Measurements from ENCODE around the gene YBX1.
"Not testable (repeated sequence)": the region's sequence is repeated elsewhere in the genome, so short reads cannot be mapped to it uniquely, and the experiment has no call there.

Gene YBX1

DNA sequence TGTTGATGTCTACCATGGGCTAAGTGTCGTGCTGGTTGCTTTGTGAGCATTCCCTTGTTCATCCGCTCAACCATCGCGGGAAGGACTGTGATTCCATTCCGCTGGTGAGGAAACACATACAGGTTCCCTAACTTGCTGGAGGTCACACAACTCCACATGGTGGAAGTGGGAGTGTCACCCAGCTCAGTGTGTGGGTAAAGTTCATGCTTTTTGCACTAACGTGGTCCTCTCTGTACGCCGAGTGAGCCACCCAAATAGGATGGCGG, 61.9 kb downstream of the YBX1 start:
- H3K27me3 ChIP-seq (ENCODE audit: control insufficient read depth, insufficient read depth, low read length) = no peaks in the 10 kb centered on the region
- no peaks in the 10 kb centered on the region for H3K9me3 ChIP-seq (ENCODE audit: control insufficient read depth, low read depth, low read length)
- H3K36me3 ChIP-seq (ENCODE audit: control insufficient read depth, low read depth, low read length) = peaks cover 19% of the 10 kb centered on the region
- H3K27ac ChIP-seq (ENCODE audit: low read length) = no peak overlapping the region
- H3K4me1 ChIP-seq (ENCODE audit: control insufficient read depth, low read depth, low read length) = peaks cover 16% of the 10 kb centered on the region
- H3K4me3 ChIP-seq (ENCODE audit: low read length) = no peak overlapping the region
- H3K9ac ChIP-seq (ENCODE audit: low read length) = no peak overlapping the region

DNA sequence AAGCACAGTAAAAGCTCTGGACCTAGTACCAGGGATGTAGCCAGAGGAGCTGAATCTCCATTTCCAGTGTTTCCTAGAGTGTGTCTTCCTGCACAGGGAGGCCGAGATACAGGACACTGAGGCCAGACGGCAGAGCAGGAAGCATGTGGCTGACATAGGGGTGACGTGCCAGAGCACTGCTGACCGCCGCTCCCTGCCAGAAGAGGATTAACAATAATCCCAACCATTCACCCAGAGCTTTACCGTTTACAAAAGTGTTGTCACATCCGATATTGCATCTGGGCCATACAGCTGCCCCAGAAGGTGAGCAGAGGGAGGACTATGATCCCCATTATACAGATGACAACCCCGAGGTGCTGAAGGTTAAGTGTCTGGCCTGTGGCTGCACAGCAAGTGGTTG, 63.6 kb downstream of the YBX1 start:
- Histone ChIP-seq H3K27ac (ENCODE audit: low read length) (no peak overlapping the region), H3K36me3 (ENCODE audit: control insufficient read depth, low read depth, low read length) (peaks cover 31% of the 10 kb centered on the region), H3K9me3 (ENCODE audit: control insufficient read depth, low read depth, low read length) (no peaks in the 10 kb centered on the region), H3K27me3 (ENCODE audit: control insufficient read depth, insufficient read depth, low read length) (no peaks in the 10 kb centered on the region), H3K4me3 (ENCODE audit: low read length) (no peak overlapping the region), H3K9ac (ENCODE audit: low read length) (no peak overlapping the region), H3K4me1 (ENCODE audit: control insufficient read depth, low read depth, low read length) (peaks cover 5% of the 10 kb centered on the region)

DNA sequence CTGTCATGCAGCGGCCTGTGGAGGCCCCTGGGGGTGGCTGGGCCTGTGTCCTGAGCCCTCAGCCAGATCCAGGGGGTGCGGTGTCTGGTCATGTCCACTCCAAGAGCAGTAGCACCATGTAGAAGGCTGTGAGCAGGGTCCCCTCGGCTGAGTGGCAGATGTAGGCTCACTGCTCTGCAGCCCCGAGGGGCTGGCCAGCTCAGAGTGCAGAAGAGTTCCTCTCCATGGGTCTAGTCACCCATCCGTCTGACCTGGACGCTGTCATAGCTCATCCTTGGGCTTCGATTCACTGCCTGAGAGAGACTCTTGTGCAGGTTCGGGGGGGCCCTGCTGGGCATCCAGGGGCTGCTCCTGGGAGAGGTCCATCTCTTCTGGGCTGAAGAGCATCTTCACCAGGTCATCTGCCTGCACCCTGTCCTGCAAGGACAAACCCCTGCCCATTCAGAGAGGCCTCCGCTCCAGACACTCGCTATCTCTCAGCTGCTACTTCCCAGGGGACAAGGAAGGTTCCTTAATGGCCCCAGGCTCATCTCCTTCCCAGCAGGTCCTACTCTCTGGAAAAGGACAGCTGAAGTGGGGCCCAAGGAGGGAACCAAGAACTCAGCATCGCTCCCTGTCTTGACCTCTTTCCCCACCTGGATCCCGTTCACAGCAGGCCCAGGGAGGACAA, 64.4 kb downstream of the YBX1 start:
- Histone ChIP-seq H3K4me3 (ENCODE audit: low read length) (no peak overlapping the region), H3K9me3 (ENCODE audit: control insufficient read depth, low read depth, low read length) (no peaks in the 10 kb centered on the region), H3K36me3 (ENCODE audit: control insufficient read depth, low read depth, low read length) (peaks cover 31% of the 10 kb centered on the region), H3K27ac (ENCODE audit: low read length) (no peak overlapping the region), H3K27me3 (ENCODE audit: control insufficient read depth, insufficient read depth, low read length) (no peaks in the 10 kb centered on the region), H3K9ac (ENCODE audit: low read length) (no peak overlapping the region), H3K4me1 (ENCODE audit: control insufficient read depth, low read depth, low read length) (peaks cover under 1% of the 10 kb centered on the region)

DNA sequence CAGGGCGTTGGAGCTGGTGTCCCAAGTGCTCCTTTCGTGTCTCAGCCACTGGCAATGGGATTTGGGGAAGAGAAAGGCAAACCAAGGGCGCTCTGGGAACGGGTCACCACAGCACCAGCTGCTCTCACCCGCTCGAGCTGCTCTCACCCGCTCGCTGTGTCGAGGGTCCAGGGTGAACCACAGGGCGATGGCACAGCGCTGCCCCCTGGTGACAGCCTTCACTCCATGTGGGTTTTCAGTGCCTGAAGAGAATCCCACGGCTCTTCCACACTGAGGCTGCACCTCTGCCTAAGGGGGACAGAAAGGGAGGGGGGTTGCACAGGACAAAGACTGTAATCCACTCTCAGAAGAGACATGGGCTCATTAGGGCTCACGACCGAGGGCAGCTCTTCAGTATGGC, 64.9 kb downstream of the YBX1 start:
- Histone ChIP-seq H3K36me3 (ENCODE audit: control insufficient read depth, low read depth, low read length) (peaks cover 37% of the 10 kb centered on the region), H3K27me3 (ENCODE audit: control insufficient read depth, insufficient read depth, low read length) (no peaks in the 10 kb centered on the region), H3K4me3 (ENCODE audit: low read length) (no peak overlapping the region), H3K4me1 (ENCODE audit: control insufficient read depth, low read depth, low read length) (no peaks in the 10 kb centered on the region), H3K9me3 (ENCODE audit: control insufficient read depth, low read depth, low read length) (no peaks in the 10 kb centered on the region), H3K9ac (ENCODE audit: low read length) (no peak overlapping the region), H3K27ac (ENCODE audit: low read length) (no peak overlapping the region)

DNA sequence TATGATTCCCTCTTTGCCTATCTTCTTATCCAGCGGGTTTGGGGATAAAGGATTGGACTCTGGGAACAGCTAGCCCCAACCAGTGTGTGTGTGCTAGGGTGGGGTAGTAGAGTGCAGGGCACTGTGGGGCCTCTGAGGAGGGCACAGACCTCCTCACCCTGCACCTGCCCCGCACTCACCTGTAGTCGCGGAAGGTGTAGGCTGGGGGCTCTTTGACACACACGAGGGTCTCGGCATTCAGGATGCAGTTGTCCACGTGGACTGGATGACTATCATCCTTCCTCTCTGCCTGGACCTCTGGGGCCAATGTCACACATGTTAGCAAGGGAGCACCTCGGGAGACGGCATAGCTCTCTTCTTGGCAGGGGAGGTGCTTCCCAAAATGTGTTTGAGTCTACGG, 65.8 kb downstream of the YBX1 start:
- no peaks in the 10 kb centered on the region for H3K4me1 ChIP-seq (ENCODE audit: control insufficient read depth, low read depth, low read length)
- H3K9ac ChIP-seq (ENCODE audit: low read length) = no peak overlapping the region
- no peaks in the 10 kb centered on the region for H3K27me3 ChIP-seq (ENCODE audit: control insufficient read depth, insufficient read depth, low read length)
- no peak overlapping the region for H3K27ac ChIP-seq (ENCODE audit: low read length)
- H3K36me3 ChIP-seq (ENCODE audit: control insufficient read depth, low read depth, low read length) = peaks cover 46% of the 10 kb centered on the region
- no peak overlapping the region for H3K4me3 ChIP-seq (ENCODE audit: low read length)
- no peaks in the 10 kb centered on the region for H3K9me3 ChIP-seq (ENCODE audit: control insufficient read depth, low read depth, low read length)

DNA sequence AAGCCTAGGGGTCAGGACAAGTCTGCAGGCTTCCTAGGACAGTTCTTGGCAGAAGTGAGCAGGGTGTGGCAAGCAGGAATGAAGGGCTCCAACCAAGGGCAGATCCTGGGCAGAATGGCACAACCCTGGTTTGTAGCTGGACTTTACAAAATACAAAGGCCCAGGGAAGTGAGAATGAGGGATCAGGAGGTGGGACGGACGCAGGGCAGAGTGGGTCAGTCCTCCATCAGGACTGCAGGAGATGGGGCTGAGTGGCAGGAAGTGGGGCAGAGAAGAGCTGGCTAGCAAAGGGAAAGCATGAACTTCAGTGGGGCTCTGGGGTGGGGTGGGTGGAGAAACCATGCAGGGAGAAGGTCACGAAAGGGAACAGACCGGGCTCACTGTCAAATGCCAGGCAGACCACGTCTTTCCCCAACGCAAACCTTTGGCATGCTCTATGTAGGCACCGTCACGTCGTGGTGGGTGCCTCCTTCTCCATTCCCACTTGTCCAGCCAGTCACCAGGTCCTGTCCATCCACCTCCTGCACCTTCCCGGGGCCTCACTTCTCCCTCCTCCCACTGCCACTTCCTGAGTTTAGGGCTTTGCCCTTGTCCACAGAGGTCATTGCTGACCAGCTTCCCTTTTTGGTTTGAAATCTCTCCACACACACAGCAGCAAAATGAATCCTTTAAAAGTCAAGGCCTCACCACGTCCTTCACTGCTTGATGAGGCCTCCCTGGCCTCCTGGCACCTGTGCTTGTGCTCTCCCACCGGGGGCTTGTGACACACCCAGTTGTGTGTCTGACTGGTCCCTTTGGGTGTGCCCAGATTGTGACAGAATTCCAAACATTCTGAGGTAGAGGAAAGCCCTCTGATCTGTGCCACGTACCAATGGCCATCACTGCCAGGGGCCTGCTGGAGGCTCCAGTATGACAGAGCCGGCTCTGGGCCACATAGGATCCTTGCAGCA, 66.5 kb downstream of the YBX1 start:
- Histone ChIP-seq H3K27me3 (ENCODE audit: control insufficient read depth, insufficient read depth, low read length) (no peaks in the 10 kb centered on the region), H3K9ac (ENCODE audit: low read length) (no peak overlapping the region), H3K4me1 (ENCODE audit: control insufficient read depth, low read depth, low read length) (no peaks in the 10 kb centered on the region), H3K36me3 (ENCODE audit: control insufficient read depth, low read depth, low read length) (peaks cover 50% of the 10 kb centered on the region), H3K27ac (ENCODE audit: low read length) (no peak overlapping the region), H3K4me3 (ENCODE audit: low read length) (no peak overlapping the region), H3K9me3 (ENCODE audit: control insufficient read depth, low read depth, low read length) (no peaks in the 10 kb centered on the region)

DNA sequence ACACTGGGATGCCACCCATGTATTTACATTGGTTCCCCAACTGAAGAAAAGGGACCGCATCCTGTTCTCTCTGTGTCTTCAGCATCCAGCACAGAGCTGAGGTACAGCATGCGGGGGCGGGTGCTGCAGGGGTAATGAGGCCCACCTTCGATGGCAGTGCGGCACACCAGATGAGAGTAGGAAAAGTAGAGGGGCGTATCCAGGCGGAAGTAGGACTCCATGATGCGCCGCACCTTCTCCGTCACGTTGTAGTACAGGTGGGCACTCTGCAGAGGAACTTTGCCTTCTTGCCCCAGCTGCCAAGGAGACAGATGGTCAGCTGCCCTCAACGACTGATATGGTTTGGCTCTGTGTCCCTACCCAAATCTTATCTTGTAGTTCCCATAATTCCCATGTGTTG, 67.8 kb downstream of the YBX1 start:
- H3K36me3 ChIP-seq (ENCODE audit: control insufficient read depth, low read depth, low read length) = peaks cover 63% of the 10 kb centered on the region
- H3K27ac ChIP-seq (ENCODE audit: low read length) = no peak overlapping the region
- no peak overlapping the region for H3K9ac ChIP-seq (ENCODE audit: low read length)
- no peak overlapping the region for H3K4me3 ChIP-seq (ENCODE audit: low read length)
- H3K4me1 ChIP-seq (ENCODE audit: control insufficient read depth, low read depth, low read length) = no peaks in the 10 kb centered on the region
- H3K9me3 ChIP-seq (ENCODE audit: control insufficient read depth, low read depth, low read length) = no peaks in the 10 kb centered on the region
- no peaks in the 10 kb centered on the region for H3K27me3 ChIP-seq (ENCODE audit: control insufficient read depth, insufficient read depth, low read length)

DNA sequence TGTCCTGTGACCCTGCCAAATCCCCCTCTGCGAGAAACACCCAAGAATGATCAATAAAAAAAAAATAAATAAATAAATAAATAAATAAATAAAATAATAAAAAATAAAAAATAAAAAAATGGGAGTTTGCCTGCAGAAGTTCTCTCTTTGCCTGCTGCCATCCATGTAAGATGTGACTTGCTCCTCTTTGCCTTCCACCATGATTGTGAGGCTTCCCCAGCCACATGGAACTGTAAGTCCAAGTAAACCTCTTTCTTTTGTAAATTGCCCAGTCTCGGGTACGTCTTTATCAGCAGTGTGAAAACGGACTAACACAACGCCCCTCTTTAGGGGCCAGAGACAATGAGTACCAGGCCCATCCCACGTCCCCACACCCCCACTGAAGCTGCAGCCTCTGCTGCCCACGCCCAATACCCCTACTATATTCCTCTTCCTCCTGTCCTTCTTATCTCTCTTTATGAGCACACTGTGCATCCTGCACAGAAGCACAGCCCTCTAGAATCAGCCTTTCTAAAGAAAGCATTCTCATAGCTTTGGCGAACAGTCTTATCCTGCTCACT, 69.4 kb downstream of the YBX1 start:
- H3K27me3 ChIP-seq (ENCODE audit: control insufficient read depth, insufficient read depth, low read length); H3K9me3 ChIP-seq (ENCODE audit: control insufficient read depth, low read depth, low read length); H3K4me1 ChIP-seq (ENCODE audit: control insufficient read depth, low read depth, low read length); H3K4me3 ChIP-seq (ENCODE audit: low read length); H3K27ac ChIP-seq (ENCODE audit: low read length); H3K9ac ChIP-seq (ENCODE audit: low read length): not testable (repeated sequence)
- H3K36me3 ChIP-seq (ENCODE audit: control insufficient read depth, low read depth, low read length) = peaks cover 66% of the 10 kb centered on the region

DNA sequence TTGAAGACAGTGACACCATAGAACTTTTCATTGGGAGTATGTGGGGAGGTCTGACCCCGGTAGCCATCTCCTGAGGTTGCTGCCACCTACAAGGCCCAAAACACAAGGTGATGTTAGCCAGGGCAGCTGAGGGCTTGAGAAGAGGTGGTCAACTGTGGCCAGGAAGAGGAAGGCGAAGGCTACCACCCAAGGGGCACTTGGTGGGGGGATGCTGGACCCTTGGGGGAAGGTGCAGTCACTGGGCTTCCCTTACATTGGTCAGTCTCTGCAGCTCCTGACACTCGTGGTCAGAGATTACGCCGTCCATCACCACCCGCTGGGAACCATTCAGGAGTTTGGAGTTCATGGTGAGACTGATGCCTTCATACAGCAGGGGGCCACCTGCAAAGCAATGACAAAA, 70.1 kb downstream of the YBX1 start:
- Histone ChIP-seq H3K9me3 (ENCODE audit: control insufficient read depth, low read depth, low read length) (no peaks in the 10 kb centered on the region), H3K4me1 (ENCODE audit: control insufficient read depth, low read depth, low read length) (no peaks in the 10 kb centered on the region), H3K27me3 (ENCODE audit: control insufficient read depth, insufficient read depth, low read length) (no peaks in the 10 kb centered on the region), H3K9ac (ENCODE audit: low read length) (no peak overlapping the region), H3K36me3 (ENCODE audit: control insufficient read depth, low read depth, low read length) (peaks cover 66% of the 10 kb centered on the region), H3K4me3 (ENCODE audit: low read length) (no peak overlapping the region), H3K27ac (ENCODE audit: low read length) (no peak overlapping the region)

DNA sequence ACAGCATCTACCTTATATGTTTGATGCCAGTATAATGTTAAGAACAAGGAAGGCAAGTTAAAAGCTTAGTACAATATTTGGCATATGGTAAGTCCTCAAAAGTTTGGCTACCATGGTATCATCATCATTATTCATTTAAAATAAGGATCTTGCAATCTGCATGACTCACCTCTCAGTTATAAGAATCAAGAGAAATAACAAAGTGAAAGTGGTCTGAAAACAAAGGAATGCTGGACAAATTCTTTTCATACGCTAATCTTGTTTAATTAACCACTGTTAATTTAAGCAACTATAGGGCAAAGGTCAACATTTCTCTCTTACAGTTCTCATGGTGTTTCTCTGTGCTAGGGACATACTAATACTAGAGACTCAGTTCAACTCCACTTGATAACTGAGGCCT, 70.9 kb downstream of the YBX1 start:
- Histone ChIP-seq H3K36me3 (ENCODE audit: control insufficient read depth, low read depth, low read length) (peaks cover 73% of the 10 kb centered on the region), H3K9me3 (ENCODE audit: control insufficient read depth, low read depth, low read length) (no peaks in the 10 kb centered on the region), H3K27me3 (ENCODE audit: control insufficient read depth, insufficient read depth, low read length) (no peaks in the 10 kb centered on the region), H3K27ac (ENCODE audit: low read length) (no peak overlapping the region), H3K4me3 (ENCODE audit: low read length) (no peak overlapping the region), H3K9ac (ENCODE audit: low read length) (no peak overlapping the region), H3K4me1 (ENCODE audit: control insufficient read depth, low read depth, low read length) (no peaks in the 10 kb centered on the region)
